GM12864 (cell line): ENCODE data around the gene ANKK1.

Experiments used
- DNase-seq: peaks from one replicate; pipeline ENCODE4 v3.0.0-alpha.2; 2011; ENCODE audit warnings: low read depth
- H3K4me3 ChIP-seq: 2 replicates; pipeline ENCODE4 v1.5.1; 2011; ENCODE audit warnings: mild to moderate bottlenecking, low read depth, low read length, control low read depth
- TF ChIP-seq, protein P1 (sequence below): IDR thresholded peaks from 2 replicates; pipeline ENCODE4 v1.5.1; 2011; ENCODE audit warnings: low read depth, mild to moderate bottlenecking, moderate library complexity, low read length, control low read depth, inconsistent platforms; ENCODE audit errors: missing control alignments

ANKK1 gene

DNA sequence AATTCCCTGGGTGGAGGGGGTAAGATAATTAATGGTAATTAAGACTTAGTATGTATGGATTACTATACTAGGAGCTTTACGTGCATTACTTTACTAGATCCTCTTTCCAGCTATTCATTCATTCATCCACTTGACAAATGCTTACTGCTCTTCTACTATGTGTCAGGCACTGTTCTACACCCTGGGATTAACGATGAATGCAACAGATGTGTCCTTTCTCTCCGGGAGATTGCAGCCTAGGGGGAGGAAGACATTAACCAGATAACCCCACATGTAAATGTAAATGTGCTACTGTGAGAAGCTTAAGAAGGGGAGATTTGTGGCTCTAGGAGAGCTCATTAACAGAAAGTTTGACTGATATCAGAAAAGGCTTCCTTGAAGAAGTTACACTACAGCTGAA, 1.7 kb downstream of the ANKK1 start:
- TF ChIP-seq, protein P1, sequence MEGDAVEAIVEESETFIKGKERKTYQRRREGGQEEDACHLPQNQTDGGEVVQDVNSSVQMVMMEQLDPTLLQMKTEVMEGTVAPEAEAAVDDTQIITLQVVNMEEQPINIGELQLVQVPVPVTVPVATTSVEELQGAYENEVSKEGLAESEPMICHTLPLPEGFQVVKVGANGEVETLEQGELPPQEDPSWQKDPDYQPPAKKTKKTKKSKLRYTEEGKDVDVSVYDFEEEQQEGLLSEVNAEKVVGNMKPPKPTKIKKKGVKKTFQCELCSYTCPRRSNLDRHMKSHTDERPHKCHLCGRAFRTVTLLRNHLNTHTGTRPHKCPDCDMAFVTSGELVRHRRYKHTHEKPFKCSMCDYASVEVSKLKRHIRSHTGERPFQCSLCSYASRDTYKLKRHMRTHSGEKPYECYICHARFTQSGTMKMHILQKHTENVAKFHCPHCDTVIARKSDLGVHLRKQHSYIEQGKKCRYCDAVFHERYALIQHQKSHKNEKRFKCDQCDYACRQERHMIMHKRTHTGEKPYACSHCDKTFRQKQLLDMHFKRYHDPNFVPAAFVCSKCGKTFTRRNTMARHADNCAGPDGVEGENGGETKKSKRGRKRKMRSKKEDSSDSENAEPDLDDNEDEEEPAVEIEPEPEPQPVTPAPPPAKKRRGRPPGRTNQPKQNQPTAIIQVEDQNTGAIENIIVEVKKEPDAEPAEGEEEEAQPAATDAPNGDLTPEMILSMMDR: no peak
- no peak overlapping the region for H3K4me3 ChIP-seq
- DNase-seq: no peak

DNA sequence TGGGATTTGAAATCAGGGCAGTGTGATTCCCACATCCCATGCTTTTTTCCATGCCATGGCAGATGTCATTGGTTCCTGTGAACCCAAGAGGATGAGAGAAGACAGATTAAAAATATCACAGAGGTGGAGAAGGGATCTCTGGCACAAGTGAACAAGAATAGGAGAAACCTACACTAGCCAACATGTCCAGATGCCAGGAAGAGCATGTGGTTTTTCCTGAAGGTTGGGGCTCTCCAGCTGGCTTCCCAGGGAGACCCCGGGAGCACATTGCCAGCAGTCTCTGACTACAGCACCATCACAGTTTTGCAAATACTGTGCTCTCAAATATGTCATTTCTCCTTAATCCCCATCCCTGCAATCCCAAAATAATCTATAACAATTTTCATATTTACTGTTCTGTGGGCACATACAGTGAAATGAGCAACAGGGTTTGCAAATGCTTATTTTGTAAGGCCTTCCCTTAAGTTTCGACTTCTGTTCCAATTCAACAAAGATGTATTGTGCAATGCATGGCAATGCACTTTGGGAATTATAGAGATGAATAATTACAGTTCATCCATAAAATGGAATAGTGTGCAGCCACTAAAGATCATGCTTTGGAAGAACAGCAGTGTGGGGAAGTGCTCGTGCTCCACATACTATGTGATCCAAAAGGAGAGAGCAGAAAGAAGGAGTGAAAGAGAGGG, 4.8 kb downstream of the ANKK1 start:
- no peak for DNase-seq
- H3K4me3 ChIP-seq: no peak overlapping the region
- TF ChIP-seq, protein P1: no peak

DNA sequence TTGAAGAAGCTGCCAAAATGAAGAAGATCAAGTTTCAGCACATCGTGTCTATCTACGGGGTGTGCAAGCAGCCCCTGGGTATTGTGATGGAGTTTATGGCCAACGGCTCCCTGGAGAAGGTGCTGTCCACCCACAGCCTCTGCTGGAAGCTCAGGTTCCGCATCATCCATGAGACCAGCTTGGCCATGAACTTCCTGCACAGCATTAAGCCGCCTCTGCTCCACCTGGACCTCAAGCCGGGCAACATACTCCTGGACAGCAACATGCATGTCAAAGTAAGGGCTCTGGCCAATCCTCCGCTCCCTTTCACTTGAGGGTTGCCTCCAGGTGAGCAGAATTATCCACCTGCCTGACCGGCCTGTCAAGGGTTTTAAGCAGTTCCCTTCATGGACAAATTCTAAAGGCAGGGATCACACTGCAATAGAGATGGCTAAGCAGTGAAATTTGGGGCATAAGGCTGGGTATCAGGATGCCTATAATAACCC, 6.0 kb downstream of the ANKK1 start:
- no peak overlapping the region for H3K4me3 ChIP-seq
- no peak for DNase-seq
- TF ChIP-seq, protein P1: no peak

DNA sequence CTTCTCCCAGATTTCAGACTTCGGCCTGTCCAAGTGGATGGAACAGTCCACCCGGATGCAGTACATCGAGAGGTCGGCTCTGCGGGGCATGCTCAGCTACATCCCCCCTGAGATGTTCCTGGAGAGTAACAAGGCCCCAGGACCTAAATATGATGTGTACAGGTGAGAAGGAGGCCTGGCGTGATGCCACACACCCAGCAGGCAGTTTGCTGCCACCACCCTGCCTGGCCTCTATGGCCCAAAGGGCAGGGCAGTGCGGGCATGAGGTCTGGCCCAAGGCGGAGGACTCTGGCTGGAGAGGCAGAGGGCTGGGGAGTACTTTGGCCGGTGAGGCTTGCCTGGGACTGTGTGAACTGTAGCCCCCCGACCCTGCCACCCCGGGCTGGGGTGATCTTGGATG, 7.3 kb downstream of the ANKK1 start:
- no peak overlapping the region for H3K4me3 ChIP-seq
- DNase-seq: no peak
- TF ChIP-seq, protein P1: no peak

DNA sequence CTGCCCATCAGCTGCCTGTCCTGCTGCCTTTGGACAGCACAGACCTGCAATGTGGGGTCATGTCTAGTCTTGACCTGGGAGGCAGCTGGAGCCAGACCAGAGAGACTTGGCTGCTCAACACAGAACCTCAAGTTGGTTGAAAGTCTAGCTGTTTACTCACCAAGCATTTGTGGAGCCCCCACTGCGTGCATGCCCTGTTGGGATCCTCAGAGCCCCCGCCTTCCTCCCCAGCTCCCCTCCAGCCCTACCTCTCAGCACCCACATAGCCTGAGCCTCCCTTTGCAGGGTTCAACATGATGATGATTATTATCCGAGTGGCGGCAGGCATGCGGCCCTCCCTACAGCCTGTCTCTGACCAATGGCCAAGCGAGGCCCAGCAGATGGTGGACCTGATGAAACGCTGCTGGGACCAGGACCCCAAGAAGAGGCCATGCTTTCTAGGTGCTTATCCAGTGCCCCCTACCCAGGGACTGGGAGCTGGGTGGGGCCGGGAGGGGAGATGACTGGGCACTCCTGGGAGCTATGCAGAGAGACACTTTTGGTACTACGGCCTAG, 8.3 kb downstream of the ANKK1 start:
- TF ChIP-seq, protein P1: no peak
- DNase-seq: no peak
- H3K4me3 ChIP-seq: no peak overlapping the region

DNA sequence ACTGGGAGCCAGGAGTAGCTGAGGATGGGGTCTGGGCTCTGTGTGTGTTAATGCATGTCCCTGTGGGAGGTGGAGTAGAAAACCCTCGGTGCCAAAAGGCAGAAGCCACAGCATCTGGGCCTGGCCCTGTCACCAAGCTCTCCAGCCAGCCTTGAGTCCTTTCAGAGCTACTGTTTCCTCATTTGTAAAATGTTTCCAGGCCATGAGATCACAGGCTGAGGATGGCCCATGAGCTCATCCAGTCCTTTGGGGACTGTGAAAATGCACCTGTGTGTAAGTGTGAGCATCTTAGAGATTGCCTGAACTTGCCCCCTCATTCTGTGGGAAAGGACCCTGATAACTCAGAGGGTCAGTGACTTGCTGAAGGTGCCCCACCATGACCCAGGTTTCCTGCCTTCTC, 9.1 kb downstream of the ANKK1 start:
- TF ChIP-seq, protein P1: no peak
- H3K4me3 ChIP-seq: no peak overlapping the region
- DNase-seq: no peak

DNA sequence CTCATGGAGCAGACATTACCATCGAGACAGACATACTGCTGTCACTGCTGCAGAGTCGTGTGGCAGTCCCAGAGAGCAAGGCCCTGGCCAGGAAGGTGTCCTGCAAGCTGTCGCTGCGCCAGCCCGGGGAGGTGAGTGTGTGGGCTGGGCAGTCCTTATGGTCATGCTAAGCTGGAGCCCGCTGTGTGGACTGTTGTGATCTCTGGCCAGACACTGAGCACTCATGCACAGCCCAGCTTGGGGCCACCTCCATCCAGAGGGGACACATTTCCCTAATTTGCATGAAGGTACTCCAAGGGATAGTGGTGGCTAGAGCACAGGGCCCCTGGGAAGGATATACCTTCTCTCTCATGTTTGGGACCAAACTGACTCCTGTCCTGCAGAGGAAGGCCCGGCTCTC, 9.6 kb downstream of the ANKK1 start:
- TF ChIP-seq, protein P1: no peak
- DNase-seq: no peak
- H3K4me3 ChIP-seq: no peak overlapping the region
